ENCODE measurements around the gene KLF3. TPM values are rescaled to one million over a fixed set of nuclear protein-coding genes. Genes with fewer than 3 reads are reported as not detected.

Gene KLF3
- total and polyA plus RNA-seq, 2 of the 8 experiments (the other 6 are each of a cell fraction or from before 2014, with no cell fraction given): 8.0 to 14.9 TPM

DNA sequence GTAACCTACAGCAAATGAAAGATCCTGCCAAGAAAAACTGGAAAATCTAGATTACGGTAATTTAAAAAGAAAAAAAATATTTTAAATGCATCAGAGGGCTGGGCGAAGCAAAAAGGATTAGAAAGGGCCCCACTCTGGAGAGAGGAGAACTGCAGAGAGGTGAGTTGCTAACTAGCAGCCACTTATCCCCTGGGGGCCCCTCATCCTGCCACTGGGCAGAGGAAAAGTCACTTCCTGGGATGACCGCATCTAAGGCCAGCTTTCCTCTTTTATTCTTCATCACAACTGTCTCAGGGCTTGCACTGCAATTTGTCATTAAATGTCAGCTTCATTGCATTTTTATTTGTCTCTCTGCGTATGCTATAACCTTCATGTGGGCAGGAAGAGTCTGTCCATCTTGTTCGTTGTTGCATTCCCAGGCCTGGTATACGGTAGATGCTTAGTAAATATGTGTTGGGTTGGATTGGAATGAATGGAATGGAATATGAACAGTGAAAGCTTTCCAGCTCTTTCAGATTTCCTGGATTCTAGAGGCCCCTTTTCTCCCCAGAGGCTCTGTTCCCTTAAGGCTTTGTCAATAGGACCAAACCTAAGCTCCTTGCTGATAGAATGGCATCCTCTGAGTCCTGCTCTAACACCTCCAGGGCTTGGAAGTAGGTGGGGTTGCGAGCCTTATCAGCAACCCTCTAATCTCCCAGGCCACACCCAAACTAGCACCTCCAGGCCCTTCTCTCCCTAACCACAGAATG lies 59.9 kb downstream of the KLF3 start:
- H4K5ac ChIP-seq (ENCODE audit: insufficient read length, low read depth, low read length): no peak overlapping the region
- H2BK5ac ChIP-seq (ENCODE audit: low read depth, low read length): no peak overlapping the region; the same call in 1 of the 2 replicates
- no peak overlapping the region for H3K18ac ChIP-seq (ENCODE audit: extremely low read depth, low read length)
- no peak overlapping the region for H3K4me2 ChIP-seq (ENCODE audit: insufficient read depth in 1 of 2, low read depth in 2 of 2, low read length in 2 of 2)
- H3K9me3 ChIP-seq (ENCODE audit: insufficient read depth in 2 of 2, low read depth in 1 of 2, low read length in 1 of 2): no peaks in the 10 kb centered on the region
- POLR2A ChIA-PET (ENCODE audit: partially characterized antibody): no interaction called here
- H3K4me1 ChIP-seq (replicated peaks in 1 of 4; ENCODE audit: control insufficient read depth in 3 of 4, insufficient read depth in 4 of 4, low read length in 3 of 4): peaks cover 0 to 3% (median 0%) of the 10 kb centered on the region in 4 experiments; a peak in 1 of 7 replicates
- H3K27me3 ChIP-seq (replicated peaks in 1 of 4; ENCODE audit: control insufficient read depth in 3 of 4, extremely low read depth in 1 of 4, insufficient read depth in 3 of 4, low read length in 3 of 4): no peaks in the 10 kb centered on the region
- H3K36me3 ChIP-seq (ENCODE audit: control insufficient read depth in 2 of 4, insufficient read depth in 4 of 4, low read length in 3 of 4): no peaks in the 10 kb centered on the region
- H3K4ac ChIP-seq (replicated peaks; ENCODE audit: insufficient read length, low read depth, low read length): no peak overlapping the region
- H2AK5ac ChIP-seq (ENCODE audit: low read depth, low read length): no peak overlapping the region
- H2BK12ac ChIP-seq (ENCODE audit: low read depth, low read length): no peak overlapping the region
- H2BK15ac ChIP-seq (ENCODE audit: low read length): no peak overlapping the region
- H3K27ac ChIP-seq (ENCODE audit: low read depth, low read length): no peak overlapping the region
- H3K4me3 ChIP-seq (ENCODE audit: extremely low read depth in 1 of 4, insufficient read depth in 2 of 4, low read depth in 3 of 4, low read length in 4 of 4): no peak overlapping the region
- H3K23me2 ChIP-seq (ENCODE audit: low read depth, low read length): no peaks in the 10 kb centered on the region
- no peaks in the 10 kb centered on the region for H3K79me2 ChIP-seq (ENCODE audit: control insufficient read depth in 1 of 2, insufficient read depth in 2 of 2, low read length in 2 of 2)
- H2BK20ac ChIP-seq (ENCODE audit: low read length): no peak overlapping the region
- CTCF ChIA-PET (ENCODE audit: partially characterized antibody): interaction anchor here (0.7 to 1.6 kb wide), 4 partner anchors 48 to 543 kb away, joined by 3 read pairs; no protein-coding TSS in a partner anchor
- no peak overlapping the region for H3K56ac ChIP-seq (replicated peaks; ENCODE audit: insufficient read length, low read depth, low read length)
- no peak overlapping the region for H2AFZ ChIP-seq (ENCODE audit: low read length)
- H4K20me1 ChIP-seq (replicated peaks in 1 of 2; ENCODE audit: control insufficient read depth in 1 of 2, insufficient read depth in 2 of 2, low read length in 2 of 2): no peaks in the 10 kb centered on the region
- H4K91ac ChIP-seq (replicated peaks; ENCODE audit: insufficient read length, low read length): no peak overlapping the region
- H3K9ac ChIP-seq (replicated peaks in 1 of 4; ENCODE audit: extremely low read depth in 1 of 4, low read depth in 3 of 4, low read length in 3 of 4): no peak overlapping the region
- TF ChIP-seq TAF1 (IDR thresholded peaks at IDR 0.05; ENCODE audit: low read depth, low read length): no peak
- no peak for TF ChIP-seq NANOG (IDR thresholded peaks at IDR 0.05; ENCODE audit: insufficient read depth, low read depth, low read length, poor library complexity, severe bottlenecking)
- TF ChIP-seq SP4 (IDR thresholded peaks at IDR 0.05; ENCODE audit: low read length): no peak
- TF ChIP-seq, protein P1, sequence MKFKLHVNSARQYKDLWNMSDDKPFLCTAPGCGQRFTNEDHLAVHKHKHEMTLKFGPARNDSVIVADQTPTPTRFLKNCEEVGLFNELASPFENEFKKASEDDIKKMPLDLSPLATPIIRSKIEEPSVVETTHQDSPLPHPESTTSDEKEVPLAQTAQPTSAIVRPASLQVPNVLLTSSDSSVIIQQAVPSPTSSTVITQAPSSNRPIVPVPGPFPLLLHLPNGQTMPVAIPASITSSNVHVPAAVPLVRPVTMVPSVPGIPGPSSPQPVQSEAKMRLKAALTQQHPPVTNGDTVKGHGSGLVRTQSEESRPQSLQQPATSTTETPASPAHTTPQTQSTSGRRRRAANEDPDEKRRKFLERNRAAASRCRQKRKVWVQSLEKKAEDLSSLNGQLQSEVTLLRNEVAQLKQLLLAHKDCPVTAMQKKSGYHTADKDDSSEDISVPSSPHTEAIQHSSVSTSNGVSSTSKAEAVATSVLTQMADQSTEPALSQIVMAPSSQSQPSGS (IDR thresholded peaks at IDR 0.05; ENCODE audit: low read length): no peak
- H3K23ac ChIP-seq (ENCODE audit: insufficient read length): no peak overlapping the region
- H3K14ac ChIP-seq (ENCODE audit: insufficient read length): no peak overlapping the region
- DNase-seq (ENCODE audit: low read depth in 1 of 2, low spot score in 2 of 2): no peak
- FAIRE-seq: no peak
- H4K8ac ChIP-seq (ENCODE audit: extremely low read depth, insufficient read depth, low read length): no peak overlapping the region
- no peaks in the 10 kb centered on the region for H3K79me1 ChIP-seq (ENCODE audit: low read depth, low read length)
- WGBS, 2 experiments (ENCODE audit: extremely low coverage in 1 of 2, insufficient coverage in 1 of 2, insufficient read length in 1 of 2, insufficient replicate concordance in 2 of 2, low coverage in 1 of 2, low lambda C conversion rate in 2 of 2, missing lambda C conversion rate in 1 of 2): 91% methylated on average over 7 of the region's 7 CpGs; no CpG with 5 or more reads in 1 of the 2 experiments
- H2BK120ac ChIP-seq (replicated peaks; ENCODE audit: low read depth, low read length): no peak overlapping the region
